Measurements from ENCODE around the gene ZNF267. TPM values are rescaled to one million over a fixed set of nuclear protein-coding genes. Genes with fewer than 3 reads are reported as not detected.
"Not testable (repeated sequence)": the region's sequence is repeated elsewhere in the genome, so short reads cannot be mapped to it uniquely, and the experiment has no call there.

ZNF267 gene
- 12.9 to 14.2 TPM (median 13.5 TPM) in 3 replicates for total RNA-seq

DNA sequence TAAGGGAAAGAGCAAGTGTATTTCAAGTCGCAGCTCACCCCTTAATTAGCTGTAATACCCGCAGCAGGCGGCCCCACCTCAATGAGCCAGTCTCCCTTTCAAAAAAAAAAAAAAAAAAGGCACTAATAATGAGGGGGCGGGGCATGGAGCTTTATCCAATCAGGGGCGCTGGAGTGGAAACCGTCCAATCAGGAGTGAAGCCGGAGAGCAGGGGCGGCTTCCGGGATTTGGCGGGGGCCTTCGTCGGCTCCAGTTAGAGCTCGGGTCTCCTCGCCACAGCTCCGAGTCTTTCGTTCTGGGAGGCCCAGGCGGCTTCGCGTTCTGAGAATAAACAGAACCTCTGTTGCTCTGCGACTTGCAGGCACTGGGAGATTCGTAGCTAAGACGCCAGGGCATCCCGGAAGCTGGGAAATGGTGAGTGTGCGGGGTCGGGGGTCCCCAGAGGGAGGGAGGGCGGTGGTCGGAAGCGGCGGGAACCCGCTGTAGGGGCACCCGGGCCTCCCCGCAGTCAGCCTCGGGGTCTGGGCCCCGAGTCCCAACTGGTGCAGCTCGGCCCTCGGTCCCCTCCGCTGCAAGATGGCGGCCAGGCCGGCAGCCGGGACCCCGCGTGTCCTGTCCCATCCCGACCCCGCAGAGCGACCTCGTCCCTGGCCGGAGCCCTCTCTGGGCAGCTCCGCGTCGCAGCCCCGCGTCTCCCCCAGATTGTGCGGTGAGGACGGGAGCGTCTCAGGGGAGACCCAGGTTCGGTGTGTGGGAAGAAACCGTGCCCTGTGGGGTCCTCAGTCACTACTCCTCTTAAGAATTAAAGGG, at the start of gene ZNF267:
Gene ZNF267, plus strand, starts transcription at position 252 of the 810 bp plus-strand sequence. Its CDS starts 160 bp downstream, at position 412.
- Mint-ChIP-seq H3K27me3 (ENCODE audit: low read depth) (peaks cover 11% of the 10 kb centered on the region), H3K36me3 (peaks cover 2% of the 10 kb centered on the region)

DNA sequence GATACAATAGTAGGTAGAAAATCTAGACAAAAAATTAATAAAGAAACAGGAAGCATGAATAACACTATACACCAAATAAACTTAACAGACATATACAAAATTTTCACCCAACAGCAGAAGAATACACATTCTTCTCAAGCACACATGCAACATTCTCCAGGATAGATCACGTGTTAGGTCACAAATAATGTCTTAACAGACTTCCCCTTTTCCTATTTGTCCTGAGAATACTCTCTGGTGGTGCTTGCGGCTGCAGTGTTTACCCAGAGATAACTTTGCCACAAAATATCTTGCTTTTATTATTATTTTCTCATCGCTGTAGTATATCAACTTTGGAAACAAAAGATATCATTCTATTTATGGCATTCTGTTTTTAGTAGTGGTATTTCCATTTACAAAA, 40.6 kb upstream of the ZNF267 start:
- Mint-ChIP-seq H3K27me3 (ENCODE audit: low read depth) (no peaks in the 10 kb centered on the region), H3K4me3 (no peak overlapping the region), H3K27ac (no peak overlapping the region), H3K9me3 (peaks cover 42% of the 10 kb centered on the region), H3K36me3 (peaks cover 5% of the 10 kb centered on the region), H3K4me1 (no peaks in the 10 kb centered on the region)
- no peak for DNase-seq (ENCODE audit: low spot score in 2 of 2, unreplicated experiment in 2 of 2)
- TF ChIP-seq, protein P1, sequence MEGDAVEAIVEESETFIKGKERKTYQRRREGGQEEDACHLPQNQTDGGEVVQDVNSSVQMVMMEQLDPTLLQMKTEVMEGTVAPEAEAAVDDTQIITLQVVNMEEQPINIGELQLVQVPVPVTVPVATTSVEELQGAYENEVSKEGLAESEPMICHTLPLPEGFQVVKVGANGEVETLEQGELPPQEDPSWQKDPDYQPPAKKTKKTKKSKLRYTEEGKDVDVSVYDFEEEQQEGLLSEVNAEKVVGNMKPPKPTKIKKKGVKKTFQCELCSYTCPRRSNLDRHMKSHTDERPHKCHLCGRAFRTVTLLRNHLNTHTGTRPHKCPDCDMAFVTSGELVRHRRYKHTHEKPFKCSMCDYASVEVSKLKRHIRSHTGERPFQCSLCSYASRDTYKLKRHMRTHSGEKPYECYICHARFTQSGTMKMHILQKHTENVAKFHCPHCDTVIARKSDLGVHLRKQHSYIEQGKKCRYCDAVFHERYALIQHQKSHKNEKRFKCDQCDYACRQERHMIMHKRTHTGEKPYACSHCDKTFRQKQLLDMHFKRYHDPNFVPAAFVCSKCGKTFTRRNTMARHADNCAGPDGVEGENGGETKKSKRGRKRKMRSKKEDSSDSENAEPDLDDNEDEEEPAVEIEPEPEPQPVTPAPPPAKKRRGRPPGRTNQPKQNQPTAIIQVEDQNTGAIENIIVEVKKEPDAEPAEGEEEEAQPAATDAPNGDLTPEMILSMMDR (IDR thresholded peaks at IDR 0.05; ENCODE audit: unreplicated experiment) = no peak

More for the DNA sequence above, at the start of gene ZNF267:
- Mint-ChIP-seq H3K4me1 (peaks cover 25% of the 10 kb centered on the region), H3K27ac (peak within 1 kb of the TSS; percentile 98), H3K9me3 (no peaks in the 10 kb centered on the region), H3K4me3 (peak within 1 kb of the TSS; percentile 94)
- TF ChIP-seq, protein P1 (IDR thresholded peaks at IDR 0.05; ENCODE audit: unreplicated experiment) = no peak
- peak; percentile 92 to 93 for DNase-seq (ENCODE audit: low spot score in 2 of 2, unreplicated experiment in 2 of 2)

DNA sequence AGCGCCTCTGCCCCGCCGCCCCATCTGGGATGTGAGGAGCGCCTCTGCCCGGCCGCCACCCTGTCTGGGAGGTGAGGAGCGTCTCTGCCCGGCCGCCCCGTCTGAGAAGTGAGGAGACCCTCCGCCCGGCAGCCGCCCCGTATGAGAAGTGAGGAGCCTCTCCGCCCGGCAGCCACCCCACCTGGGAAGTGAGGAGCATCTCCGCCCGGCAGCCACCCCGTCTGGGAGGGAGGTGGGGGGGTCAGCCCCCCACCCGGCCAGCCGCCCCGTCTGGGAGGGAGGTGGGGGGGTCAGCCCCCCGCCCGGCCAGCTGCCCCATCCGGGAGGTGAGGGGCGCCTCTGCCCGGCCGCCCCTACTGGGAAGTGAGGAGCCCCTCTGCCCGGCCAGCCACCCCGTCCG, 37.2 kb upstream of the ZNF267 start:
- H3K4me3 Mint-ChIP-seq = not testable (repeated sequence)

DNA sequence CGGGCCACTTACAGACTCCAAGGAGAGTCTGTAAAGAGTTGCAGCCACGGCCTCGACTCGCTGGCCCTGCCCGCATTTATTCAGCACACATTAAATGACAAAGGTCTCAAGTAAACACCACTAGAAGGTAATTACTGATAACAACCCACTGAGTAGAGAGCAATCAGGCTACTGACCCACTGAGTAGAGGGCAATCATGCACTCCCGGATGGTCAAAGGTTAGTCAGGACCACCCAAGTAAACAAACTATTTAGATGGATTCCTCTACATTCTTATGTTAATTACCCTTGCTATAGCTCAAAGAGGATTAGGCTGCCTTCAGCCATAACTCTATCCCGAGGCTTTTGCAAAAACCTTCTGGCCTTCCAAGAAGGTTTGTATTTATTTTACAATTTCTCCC, 30.7 kb upstream of the ZNF267 start:
- H3K27me3 Mint-ChIP-seq (ENCODE audit: low read depth) = no peaks in the 10 kb centered on the region
- DNase-seq (ENCODE audit: low spot score in 2 of 2, unreplicated experiment in 2 of 2) = no peak
- H3K36me3 Mint-ChIP-seq = no peaks in the 10 kb centered on the region
- no peak overlapping the region for H3K27ac Mint-ChIP-seq
- TF ChIP-seq, protein P1 (IDR thresholded peaks at IDR 0.05; ENCODE audit: unreplicated experiment) = no peak
- H3K9me3 Mint-ChIP-seq = peaks cover 74% of the 10 kb centered on the region
- no peaks in the 10 kb centered on the region for H3K4me1 Mint-ChIP-seq
- no peak overlapping the region for H3K4me3 Mint-ChIP-seq

More for the DNA sequence above, 37.2 kb upstream of the ZNF267 start:
- not testable (repeated sequence) for DNase-seq (ENCODE audit: low spot score in 2 of 2, unreplicated experiment in 2 of 2); H3K4me1 Mint-ChIP-seq; H3K27ac Mint-ChIP-seq; H3K27me3 Mint-ChIP-seq (ENCODE audit: low read depth); H3K36me3 Mint-ChIP-seq
- peaks cover 61% of the 10 kb centered on the region for H3K9me3 Mint-ChIP-seq

DNA sequence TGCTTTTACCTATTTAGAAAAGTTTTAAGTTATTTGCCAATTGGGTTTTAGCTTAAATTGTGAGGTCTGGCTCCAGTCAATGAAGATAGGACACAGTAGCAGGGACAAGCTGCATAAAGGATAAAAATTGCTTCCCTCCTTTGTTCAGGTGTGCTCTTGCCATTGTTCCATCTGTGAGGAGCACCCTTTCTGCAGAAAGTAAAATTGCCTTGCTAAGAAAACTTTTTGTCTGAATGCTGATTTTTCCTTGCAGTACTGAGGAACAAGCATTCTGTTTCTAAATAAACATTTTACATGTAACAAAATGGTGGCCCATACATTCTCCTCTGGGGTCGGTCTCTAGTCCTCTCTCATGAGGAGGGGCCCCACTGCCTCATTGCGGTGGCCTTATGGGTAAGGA, 25.0 kb upstream of the ZNF267 start:
- DNase-seq (ENCODE audit: low spot score in 2 of 2, unreplicated experiment in 2 of 2); H3K27me3 Mint-ChIP-seq (ENCODE audit: low read depth); H3K36me3 Mint-ChIP-seq; H3K4me1 Mint-ChIP-seq; H3K27ac Mint-ChIP-seq; H3K4me3 Mint-ChIP-seq: not testable (repeated sequence)
- peaks cover 59% of the 10 kb centered on the region for H3K9me3 Mint-ChIP-seq

DNA sequence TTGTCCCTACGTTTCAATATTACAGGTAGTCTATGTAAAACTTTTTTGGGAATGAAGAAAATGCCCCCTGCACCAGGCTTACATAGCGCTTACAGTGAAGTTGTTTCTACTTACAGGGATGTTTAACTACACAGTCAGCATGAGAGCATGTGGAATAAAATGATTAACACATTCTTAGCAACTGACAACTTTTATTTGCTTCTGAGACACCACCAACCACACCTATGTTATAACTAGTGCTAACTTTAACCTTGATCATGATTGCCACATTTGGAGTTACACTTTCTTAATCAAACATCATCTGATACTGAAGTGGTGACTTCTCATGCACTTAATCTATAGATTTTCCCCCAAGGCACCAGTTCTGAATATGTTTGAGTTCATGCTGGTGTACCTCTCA, 20.3 kb upstream of the ZNF267 start:
- no peak for DNase-seq (ENCODE audit: low spot score in 2 of 2, unreplicated experiment in 2 of 2)
- Mint-ChIP-seq H3K36me3 (no peaks in the 10 kb centered on the region), H3K27ac (no peak overlapping the region), H3K4me3 (no peak overlapping the region), H3K27me3 (ENCODE audit: low read depth) (peaks cover 1% of the 10 kb centered on the region), H3K4me1 (no peaks in the 10 kb centered on the region), H3K9me3 (peaks cover 40% of the 10 kb centered on the region)
- TF ChIP-seq, protein P1 (IDR thresholded peaks at IDR 0.05; ENCODE audit: unreplicated experiment) = no peak
